Ishikawa (cell line): Measurements from ENCODE around the gene EIPR1.

Experiments
- CREB1 ChIP-seq: IDR thresholded peaks from 2 replicates; pipeline ENCODE4 v1.6.1; 2012; ENCODE audit warnings: low read depth
- EGR1 ChIP-seq: IDR thresholded peaks from 2 replicates; pipeline ENCODE4 v1.6.1; 2012
- EP300 ChIP-seq: IDR thresholded peaks from 2 replicates; pipeline ENCODE4 v1.6.1; 2012; ENCODE audit warnings: borderline replicate concordance
- FOXM1 ChIP-seq: IDR thresholded peaks from 2 replicates; pipeline ENCODE4 v1.6.1; 2012; ENCODE audit warnings: low read depth, borderline replicate concordance
- MAX ChIP-seq: IDR thresholded peaks from 2 replicates; pipeline ENCODE4 v1.6.1; 2012
- NFIC ChIP-seq: IDR thresholded peaks from 2 replicates; pipeline ENCODE4 v1.6.1; 2012
- RAD21 ChIP-seq: IDR thresholded peaks from 2 replicates; pipeline ENCODE4 v1.6.1; 2012; ENCODE audit warnings: low read depth
- REST ChIP-seq: IDR thresholded peaks from 2 replicates; pipeline ENCODE4 v1.6.1; 2012; ENCODE audit warnings: low read depth, mild to moderate bottlenecking
- TAF1 ChIP-seq: IDR thresholded peaks from 2 replicates; pipeline ENCODE4 v1.6.1; 2012; ENCODE audit warnings: low read depth, mild to moderate bottlenecking
- YY1 ChIP-seq: IDR thresholded peaks from 2 replicates; pipeline ENCODE4 v1.6.1; 2012; ENCODE audit warnings: low read depth
- ZBTB7A ChIP-seq: IDR thresholded peaks from 2 replicates; pipeline ENCODE4 v1.6.1; 2012; ENCODE audit warnings: low read depth

- TF ChIP-seq RAD21, result no peak
- TF ChIP-seq YY1, result no peak
- TF ChIP-seq EGR1, result no peak
- TF ChIP-seq MAX, result no peak
- no peak for TF ChIP-seq NFIC
- TF ChIP-seq TAF1, result no peak
- TF ChIP-seq REST, result no peak
- TF ChIP-seq ZBTB7A, result no peak
- TF ChIP-seq EP300, result no peak
- TF ChIP-seq CREB1, result no peak
- no peak for TF ChIP-seq FOXM1
Measured at GRCh38 chr2:3201281-3201680, 176.3 kb downstream of the EIPR1 start.
